ENCODE data around the gene ZBTB17.

The ZBTB17 gene

DNA sequence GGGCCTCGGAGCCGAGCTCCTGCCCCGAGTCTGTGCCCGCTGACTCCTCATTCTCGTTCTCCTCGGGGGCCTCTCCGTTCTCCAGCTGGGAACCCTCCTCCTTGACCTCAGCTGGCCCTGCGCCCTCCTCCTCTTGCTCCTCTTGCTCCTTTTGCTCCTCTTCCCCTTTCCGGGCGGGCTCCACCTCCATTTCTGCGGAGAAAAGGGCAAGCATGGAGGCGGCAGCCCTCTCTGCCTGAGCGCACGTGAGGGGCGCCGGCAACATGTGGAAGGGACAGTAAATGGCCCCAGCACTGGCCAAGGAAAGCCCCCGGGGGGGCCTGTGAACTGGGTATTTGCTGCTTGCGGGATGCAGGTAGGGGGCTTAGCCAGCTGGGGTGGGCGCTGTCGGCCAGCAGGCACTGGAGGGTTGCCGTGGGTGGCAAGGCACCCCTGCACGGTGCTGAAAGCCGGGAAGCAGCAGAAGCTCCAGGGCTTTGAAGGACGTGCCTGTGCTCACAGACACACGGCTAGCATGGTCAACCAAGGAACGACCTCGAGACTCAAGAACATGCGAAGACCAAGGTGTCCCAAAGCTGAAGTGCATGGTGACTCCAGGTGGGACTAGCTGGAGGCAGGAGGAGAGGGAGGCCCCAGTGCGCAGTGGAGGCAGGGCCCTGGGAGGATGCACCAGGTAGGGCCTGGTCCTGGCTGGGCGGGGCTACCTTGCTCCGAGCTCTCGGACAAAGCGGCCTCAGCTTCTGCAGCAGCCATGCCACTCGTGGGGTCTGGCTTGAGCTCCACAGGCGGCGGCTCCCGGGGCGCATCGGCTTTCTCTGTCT lies 30.7 kb downstream of the ZBTB17 start:
- DNase-seq, result no peak

DNA sequence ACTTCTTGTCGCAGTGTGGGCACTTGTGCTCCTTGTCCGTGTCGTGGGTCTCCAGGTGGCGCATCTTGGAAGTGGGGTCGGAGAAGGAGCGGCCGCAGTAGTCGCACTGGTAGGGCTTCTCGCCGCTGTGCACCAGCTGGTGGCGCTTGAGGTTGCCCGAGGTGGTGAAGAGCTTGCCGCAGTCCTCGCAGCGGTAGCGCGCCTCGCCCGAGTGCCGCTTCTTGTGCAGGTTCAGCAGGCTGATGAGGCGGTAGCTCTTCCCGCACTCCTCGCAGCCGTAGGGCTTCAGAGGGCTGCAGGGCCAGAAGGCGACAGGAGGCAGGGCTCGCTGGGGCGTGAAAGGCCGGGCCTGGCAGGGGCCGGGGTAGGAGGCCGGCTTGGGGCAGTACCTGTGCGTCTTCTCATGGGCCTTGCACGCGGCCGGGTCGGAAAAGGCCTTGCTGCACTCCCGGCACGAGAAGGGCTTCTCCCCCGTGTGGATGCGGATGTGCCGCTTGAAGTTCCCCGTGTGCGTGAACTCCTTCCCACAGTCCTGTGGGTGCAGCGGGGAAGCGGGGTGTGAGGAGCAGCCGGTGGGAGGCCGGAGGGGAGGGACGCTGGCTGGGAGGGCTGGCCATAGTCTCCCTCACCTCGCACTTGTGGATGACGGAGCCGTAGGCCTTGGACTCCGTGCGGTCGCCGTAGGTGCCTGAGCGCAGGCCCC lies 31.4 kb downstream of the ZBTB17 start:
- DNase-seq, result no peak

DNA sequence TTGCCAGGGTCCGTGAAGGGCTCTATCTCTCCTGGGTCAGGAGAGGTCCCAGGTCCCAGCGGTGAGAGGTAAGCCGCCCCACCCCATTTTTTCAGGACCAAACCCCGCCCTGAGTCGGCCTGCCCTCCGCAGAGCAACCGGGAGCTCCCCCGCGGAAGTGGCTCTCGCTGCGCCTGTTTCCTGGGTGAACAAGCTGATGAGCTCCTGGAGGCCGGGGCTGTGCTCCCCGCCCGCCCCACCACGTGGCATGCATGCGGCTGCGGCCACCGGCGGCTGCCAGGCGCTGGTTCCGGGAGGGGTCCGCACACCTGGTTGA lies 32.0 kb downstream of the ZBTB17 start:
- DNase-seq, result no peak

DNA sequence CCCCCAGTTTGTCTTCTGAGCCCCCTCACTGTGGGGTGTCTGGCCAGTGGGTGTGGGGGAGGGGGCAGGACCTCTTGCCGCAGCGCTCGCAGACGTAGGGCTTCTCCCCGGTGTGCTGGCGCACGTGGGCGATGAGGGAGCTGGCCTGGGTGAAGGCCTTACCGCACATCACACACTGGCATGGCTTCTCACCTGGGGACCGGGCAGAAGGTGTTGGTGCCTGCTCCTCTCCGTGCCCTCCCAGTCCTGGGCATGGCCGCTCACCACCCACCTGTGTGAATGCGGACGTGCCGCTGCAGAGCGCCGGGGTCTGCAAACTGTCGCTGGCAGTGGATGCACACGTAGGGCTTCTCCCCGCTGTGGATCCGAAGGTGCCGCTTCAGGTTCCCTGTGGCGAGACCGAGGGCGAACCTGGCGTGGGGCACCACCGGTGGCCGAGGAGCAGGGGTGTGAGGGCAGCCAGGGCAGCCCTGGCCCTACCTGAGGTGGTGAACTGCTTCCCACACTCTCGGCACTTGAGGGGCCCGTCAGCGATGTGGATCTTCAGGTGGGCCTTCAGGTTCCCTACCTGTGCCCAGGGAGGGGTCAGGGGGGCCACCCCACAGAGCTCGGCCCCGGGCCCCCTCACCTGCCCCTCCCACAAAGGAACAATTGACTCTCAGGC lies 32.4 kb downstream of the ZBTB17 start:
- DNase-seq, result no peak

DNA sequence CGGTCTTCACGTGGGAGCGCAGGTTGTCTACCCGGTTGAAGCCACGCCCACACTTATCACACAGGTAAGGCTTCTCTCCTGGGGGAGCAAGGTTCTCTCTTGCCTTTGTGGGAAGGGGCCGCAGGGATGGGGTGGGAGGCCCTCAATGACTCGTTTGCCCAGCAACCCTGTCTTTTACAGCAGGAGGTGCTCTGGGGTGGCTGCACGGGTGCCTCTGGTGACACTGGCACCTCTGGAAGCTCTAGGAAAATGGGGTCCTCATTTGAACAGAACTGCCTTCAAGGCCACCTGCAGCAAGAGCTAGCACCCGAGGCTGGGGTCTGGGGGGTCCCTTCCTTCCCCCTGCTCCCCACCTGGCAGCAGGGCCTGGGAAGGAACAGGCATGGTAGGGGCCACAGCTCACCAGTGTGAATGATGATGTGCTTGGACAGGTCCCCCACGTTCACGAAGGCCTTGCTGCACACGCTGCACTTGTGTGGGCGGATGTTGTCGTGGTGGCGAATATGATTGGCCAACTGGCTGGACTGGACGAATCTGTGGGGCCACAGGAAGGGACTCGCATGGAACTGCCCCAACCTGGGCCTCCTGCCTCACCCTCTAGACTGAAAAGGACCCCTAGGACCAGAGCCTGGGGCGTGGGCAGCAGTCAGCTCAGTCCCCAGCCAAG lies 33.1 kb downstream of the ZBTB17 start:
- DNase-seq, result no peak

- no peak for DNase-seq
Measured at GRCh38 chr1:15941899-15942660, 33.8 kb downstream of the ZBTB17 start.

DNA sequence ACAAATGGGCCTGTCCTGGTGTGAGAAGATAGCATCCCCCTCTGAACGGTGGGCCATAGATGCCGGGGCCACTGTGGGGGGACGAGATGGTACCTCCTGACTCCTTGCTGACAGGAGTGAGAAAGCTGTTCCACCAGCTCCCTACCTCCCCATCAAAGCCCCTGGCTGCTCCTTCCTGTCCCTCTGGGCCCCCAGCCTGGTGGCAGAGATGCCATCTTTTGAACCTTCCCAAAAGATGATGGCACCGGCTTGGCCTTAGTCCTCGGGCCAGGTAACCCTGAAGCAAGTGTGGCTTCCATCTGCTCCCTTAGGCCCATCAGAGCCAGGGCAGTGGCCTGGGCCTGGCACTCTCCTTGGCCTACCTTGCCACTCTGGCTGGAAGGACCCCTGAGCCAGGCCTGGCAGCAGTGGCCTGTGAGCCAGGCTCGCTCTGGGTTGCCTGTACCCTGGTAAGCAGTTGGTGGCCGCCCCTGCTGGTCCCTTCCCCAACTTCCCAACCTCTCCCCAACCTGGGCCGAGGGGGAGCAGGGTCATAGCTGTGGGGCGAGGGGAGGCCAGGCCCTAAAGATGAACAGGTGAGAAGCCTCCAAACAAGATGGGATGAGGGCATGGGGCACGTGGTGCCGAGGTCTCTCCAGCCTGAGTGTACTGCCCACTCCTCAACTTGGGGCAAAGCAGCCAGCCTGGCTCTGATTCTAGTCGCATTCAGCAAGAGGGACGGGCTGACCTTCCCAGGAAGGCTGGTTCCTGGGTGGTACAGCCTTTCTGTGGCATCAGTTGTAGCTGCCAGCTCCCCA lies 34.7 kb downstream of the ZBTB17 start:
- DNase-seq, result no peak

- DNase-seq, result no peak
Measured at GRCh38 chr1:15940110-15941043, 35.5 kb downstream of the ZBTB17 start.

DNA sequence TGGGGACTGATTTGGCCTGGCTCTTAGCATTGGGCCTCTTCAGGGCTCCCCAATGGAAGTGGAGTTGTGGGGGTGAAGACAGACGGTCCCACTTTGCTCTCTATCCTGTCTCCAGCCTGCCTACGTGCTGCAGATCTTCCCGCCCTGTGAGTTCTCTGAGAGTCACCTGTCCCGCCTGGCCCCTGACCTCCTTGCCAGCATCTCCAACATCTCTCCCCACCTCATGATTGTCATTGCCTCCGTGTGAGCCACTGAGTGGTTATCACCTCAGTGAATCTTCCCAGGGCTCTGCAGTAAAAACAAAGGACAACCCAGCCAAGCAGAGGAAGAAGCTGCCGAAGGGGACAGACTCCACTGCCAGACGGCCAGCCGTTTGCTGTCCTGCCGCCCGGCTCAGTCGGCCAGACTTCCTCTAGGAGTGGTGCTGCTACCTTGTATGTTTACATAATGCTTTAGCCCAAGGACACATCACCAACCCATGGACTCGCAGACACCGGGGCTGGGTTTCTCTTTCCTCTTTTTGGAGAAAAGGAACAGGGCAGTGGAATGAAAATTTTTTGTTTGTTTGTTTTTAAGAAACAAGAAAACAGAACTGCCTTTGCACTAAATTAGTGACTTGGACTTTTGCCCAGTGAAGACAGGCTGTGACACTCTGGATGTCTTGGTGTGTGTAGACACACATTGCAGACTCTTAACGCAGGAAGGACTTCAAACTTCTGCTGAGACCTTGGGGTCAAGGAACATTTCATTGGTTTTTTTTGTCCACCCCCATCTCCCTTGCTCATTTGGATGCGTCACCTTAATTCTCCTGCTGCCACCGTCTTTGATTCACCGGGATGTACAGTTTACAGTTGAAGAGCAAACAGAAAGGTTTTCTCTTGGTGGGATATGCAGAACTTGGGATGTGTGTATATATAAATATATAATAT lies 36.5 kb downstream of the ZBTB17 start:
- DNase-seq, result no peak

DNA sequence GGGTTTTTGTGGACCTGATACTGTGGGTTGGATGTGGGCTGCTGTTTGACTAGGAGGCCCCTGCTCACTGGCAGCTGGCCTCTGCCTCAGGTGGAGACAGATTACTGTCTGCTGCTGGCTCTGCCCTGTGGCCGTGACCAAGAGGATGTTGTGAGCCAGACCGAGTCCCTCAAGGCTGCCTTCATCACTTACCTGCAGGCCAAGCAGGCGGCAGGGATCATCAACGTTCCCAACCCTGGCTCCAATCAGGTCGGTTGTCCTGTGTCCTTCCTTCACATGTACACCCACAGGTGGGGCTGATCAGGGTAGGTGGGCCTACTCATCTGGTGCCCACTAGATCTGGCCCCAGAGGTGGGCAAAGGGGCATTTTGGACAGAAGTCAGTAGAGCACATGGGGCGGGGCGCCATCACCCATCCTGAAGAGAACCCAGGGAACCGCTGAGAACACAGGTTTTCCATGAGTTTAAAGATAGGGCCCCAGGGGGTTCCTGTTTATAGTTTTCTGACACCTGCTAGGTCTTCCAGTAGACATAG lies 37.2 kb downstream of the ZBTB17 start:
- no peak for DNase-seq

DNA sequence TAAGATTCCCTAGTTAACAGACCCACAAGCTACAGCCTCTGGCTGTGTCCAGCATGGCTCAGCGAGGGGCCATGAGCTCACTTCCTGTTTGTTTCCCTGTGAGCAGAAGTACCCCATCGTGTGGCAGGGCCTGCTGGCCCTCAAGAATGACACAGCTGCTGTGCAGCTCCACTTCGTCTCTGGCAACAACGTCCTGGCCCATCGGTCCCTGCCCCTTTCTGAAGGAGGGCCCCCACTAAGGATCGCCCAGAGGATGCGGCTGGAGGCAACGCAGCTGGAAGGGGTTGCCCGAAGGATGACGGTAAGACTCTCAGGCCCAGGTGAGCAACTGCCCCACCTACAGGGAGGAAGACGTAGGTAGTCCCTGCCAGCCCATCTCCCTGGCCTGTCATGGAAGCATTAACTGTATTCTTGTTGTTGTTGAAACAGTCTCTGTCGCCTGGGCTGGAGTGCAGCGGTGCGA lies 38.2 kb downstream of the ZBTB17 start:
- DNase-seq, result no peak

DNA sequence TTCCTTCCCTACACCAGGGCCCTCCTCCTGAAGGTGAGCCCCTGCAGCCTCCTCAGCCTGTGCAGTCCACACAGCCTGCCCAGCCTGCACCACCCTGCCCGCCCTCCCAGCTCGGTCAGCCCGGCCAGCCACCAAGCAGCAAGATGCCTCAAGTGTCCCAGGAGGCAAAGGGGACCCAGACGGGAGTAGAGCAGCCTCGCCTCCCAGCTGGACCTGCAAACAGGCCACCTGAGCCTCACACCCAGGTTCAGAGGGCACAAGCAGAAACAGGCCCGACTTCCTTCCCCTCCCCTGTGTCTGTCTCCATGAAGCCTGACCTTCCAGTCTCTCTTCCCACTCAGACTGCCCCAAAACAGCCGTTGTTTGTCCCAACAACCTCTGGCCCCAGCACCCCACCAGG lies 38.8 kb downstream of the ZBTB17 start:
- DNase-seq, result no peak

DNA sequence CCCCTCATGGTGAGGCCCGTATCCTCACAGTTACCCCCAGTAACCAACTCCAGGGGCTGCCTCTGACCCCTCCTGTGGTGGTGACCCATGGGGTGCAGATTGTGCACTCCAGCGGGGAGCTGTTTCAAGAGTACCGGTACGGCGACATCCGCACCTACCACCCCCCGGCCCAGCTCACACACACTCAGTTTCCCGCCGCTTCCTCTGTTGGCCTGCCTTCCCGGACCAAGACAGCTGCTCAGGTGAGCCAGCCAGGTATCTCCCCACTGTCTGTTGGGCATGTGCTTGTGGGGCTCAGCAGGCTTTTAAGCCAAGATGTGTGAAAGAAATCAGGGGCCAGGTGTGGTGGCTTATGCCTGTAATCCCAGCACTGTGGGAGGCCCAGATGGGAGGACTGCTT lies 39.9 kb downstream of the ZBTB17 start:
- no peak for DNase-seq

DNA sequence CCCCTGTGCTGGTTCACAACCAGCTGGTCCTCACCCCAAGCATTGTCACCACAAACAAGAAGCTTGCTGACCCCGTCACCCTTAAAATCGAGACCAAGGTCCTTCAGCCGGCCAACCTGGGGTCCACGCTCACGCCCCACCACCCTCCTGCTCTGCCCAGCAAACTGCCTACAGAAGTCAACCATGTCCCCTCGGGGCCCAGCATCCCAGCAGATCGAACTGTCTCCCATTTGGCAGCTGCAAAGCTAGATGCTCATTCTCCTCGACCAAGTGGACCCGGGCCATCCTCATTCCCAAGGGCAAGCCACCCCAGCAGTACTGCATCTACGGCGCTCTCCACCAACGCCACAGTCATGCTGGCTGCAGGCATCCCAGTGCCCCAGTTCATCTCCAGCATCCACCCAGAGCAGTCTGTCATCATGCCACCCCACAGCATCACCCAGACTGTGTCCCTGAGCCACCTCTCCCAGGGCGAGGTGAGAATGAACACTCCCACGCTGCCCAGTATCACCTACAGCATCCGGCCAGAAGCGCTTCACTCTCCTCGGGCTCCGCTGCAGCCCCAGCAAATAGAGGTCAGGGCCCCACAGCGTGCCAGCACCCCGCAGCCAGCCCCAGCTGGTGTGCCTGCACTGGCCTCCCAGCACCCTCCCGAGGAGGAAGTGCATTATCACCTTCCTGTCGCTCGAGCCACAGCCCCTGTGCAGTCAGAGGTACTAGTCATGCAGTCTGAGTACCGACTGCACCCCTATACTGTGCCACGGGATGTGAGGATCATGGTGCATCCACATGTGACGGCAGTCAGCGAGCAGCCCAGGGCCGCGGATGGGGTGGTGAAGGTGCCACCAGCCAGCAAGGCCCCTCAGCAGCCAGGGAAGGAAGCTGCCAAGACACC lies 40.6 kb downstream of the ZBTB17 start:
- DNase-seq, result no peak

DNA sequence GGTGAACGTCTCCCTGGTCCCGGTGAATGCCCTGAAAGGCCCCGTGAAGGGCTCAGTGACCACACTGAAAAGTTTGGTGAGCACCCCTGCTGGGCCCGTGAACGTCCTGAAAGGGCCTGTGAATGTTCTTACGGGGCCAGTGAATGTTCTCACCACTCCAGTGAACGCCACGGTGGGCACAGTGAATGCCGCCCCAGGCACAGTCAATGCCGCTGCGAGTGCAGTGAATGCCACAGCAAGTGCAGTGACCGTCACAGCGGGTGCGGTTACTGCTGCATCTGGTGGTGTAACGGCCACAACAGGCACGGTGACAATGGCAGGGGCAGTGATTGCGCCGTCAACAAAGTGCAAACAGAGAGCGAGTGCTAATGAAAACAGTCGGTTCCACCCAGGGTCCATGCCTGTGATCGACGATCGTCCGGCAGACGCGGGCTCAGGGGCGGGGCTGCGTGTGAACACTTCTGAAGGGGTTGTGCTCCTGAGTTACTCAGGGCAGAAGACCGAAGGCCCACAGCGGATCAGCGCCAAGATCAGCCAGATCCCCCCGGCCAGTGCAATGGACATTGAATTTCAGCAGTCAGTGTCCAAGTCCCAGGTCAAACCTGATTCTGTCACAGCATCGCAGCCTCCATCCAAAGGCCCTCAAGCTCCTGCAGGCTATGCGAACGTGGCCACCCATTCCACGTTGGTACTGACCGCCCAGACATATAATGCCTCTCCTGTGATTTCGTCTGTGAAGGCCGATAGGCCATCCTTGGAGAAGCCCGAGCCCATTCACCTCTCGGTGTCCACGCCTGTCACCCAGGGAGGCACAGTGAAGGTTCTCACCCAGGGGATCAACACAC lies 41.5 kb downstream of the ZBTB17 start:
- no peak for DNase-seq

GRCh38 chr1:15933684-15934083 lies 42.2 kb downstream of the ZBTB17 start:
- DNase-seq, result no peak

DNA sequence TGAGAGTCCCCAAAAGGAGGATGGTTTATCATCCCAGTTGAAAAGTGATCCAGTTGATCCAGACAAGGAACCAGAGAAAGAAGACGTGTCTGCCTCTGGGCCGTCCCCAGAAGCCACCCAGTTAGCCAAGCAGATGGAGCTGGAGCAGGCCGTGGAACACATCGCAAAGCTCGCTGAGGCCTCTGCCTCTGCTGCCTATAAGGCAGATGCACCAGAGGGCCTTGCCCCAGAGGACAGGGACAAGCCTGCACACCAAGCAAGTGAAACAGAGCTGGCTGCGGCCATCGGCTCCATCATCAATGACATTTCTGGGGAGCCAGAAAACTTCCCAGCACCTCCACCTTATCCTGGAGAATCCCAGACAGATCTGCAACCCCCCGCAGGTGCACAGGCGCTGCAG lies 43.3 kb downstream of the ZBTB17 start:
- no peak for DNase-seq
